ENCODE results near the gene HHAT. TPM values are rescaled to one million over a fixed set of nuclear protein-coding genes. Genes with fewer than 3 reads are reported as not detected.

The HHAT gene
- total RNA-seq, 3 donors from 2014 or later = 3.8 to 31.6 (median 15.1) TPM

DNA sequence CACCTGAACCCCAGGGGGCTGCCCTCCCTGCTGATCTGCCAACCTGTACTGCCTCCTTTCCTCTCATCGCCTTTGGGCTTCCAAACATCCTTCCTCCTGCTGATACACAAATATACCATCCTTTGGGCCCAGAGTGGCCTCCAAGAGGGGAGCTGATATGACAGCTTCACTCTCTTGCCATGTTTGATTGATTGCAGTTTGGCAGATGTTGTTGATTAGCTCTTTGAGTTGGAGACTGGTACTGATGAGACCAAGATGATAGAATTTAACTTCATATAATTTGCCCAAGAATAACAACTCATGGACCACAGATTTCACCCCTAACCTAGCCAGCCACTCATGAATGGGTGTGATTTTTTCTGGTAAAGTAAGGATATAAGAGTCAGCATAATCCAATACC, 227.8 kb downstream of the HHAT start:
- H3K4me3 ChIP-seq = no peak overlapping the region
- DNase-seq (ENCODE audit: low spot score in 2 of 2) = no peak
- intact Hi-C loops (cut with DNase I; ENCODE audit: low total_unique reads) = no loop called here
- TF ChIP-seq POLR2A (IDR thresholded peaks at IDR 0.05) (no peak), POLR2AphosphoS5 (IDR thresholded peaks at IDR 0.05) (no peak)
- TF ChIP-seq, protein P1, sequence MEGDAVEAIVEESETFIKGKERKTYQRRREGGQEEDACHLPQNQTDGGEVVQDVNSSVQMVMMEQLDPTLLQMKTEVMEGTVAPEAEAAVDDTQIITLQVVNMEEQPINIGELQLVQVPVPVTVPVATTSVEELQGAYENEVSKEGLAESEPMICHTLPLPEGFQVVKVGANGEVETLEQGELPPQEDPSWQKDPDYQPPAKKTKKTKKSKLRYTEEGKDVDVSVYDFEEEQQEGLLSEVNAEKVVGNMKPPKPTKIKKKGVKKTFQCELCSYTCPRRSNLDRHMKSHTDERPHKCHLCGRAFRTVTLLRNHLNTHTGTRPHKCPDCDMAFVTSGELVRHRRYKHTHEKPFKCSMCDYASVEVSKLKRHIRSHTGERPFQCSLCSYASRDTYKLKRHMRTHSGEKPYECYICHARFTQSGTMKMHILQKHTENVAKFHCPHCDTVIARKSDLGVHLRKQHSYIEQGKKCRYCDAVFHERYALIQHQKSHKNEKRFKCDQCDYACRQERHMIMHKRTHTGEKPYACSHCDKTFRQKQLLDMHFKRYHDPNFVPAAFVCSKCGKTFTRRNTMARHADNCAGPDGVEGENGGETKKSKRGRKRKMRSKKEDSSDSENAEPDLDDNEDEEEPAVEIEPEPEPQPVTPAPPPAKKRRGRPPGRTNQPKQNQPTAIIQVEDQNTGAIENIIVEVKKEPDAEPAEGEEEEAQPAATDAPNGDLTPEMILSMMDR (IDR thresholded peaks at IDR 0.05) = no peak
- H3K27ac ChIP-seq = no peak overlapping the region
- H3K9me3 ChIP-seq = no peaks in the 10 kb centered on the region
- no peaks in the 10 kb centered on the region for H3K4me1 ChIP-seq
- no peaks in the 10 kb centered on the region for H3K36me3 ChIP-seq
- no peaks in the 10 kb centered on the region for H3K27me3 ChIP-seq

DNA sequence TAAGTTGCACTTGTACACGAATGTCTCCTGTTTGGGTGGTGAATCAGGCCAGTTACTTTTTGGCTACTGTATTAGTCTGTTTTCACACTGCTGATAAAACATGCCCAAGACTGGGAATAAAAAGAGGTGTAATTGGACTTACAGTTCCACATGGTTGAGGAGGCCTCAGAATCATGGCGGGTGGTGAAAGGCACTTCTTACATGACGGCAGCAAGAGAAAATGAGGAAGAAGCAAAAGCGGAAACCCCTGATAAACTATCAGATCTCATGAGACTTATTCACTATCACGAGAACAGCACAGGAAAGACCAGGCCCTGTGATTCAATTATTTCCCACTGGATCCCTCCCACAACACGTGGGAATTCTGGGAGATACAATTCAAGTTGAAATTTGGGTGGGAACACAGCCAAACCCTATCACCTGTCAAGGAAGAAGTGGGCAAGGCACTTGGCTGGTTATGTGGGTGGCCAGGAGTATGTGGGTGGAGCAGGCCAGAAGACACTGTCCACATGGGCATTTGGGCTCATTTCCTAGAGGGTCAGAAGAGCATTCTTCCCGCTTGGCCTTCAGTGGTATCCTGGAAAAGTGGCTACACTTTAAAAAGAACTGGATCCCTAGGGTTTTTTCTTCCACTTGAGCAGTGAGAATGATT, 228.8 kb downstream of the HHAT start:
- H3K27me3 ChIP-seq = no peaks in the 10 kb centered on the region
- no peaks in the 10 kb centered on the region for H3K36me3 ChIP-seq
- intact Hi-C loops (cut with DNase I; ENCODE audit: low total_unique reads) = no loop called here
- no peaks in the 10 kb centered on the region for H3K4me1 ChIP-seq
- TF ChIP-seq POLR2AphosphoS5 (IDR thresholded peaks at IDR 0.05) = no peak
- TF ChIP-seq POLR2A (IDR thresholded peaks at IDR 0.05) = no peak
- TF ChIP-seq, protein P1 (IDR thresholded peaks at IDR 0.05) = no peak
- DNase-seq (ENCODE audit: low spot score in 2 of 2) = no peak
- no peak overlapping the region for H3K27ac ChIP-seq
- no peak overlapping the region for H3K4me3 ChIP-seq
- no peaks in the 10 kb centered on the region for H3K9me3 ChIP-seq

DNA sequence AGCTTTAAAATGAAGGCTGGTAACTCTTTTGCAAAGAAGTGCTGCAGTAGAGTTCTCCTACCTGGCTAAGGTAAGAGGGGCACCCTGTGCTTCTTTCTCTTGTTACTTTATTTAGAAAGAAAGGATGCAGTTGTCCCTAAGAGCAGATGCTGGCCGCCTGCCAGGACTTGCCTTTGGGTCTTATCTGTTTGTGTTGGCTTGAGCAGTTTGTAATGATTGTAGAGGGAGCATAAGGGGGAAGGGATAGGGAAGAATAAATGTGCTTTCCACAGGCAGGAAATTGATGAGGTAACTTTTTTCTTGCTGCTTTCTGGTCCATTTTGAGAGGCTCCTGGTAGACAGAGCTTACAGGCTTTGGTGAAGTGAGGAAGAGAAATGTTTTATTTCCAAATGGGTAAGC, 229.6 kb downstream of the HHAT start:
- no peak overlapping the region for H3K27ac ChIP-seq
- TF ChIP-seq, protein P1 (IDR thresholded peaks at IDR 0.05) = no peak
- TF ChIP-seq POLR2AphosphoS5 (IDR thresholded peaks at IDR 0.05) (no peak), POLR2A (IDR thresholded peaks at IDR 0.05) (no peak)
- DNase-seq (ENCODE audit: low spot score in 2 of 2) = no peak
- no peak overlapping the region for H3K4me3 ChIP-seq
- H3K4me1 ChIP-seq = no peaks in the 10 kb centered on the region
- intact Hi-C loops (cut with DNase I; ENCODE audit: low total_unique reads) = no loop called here
- no peaks in the 10 kb centered on the region for H3K27me3 ChIP-seq
- no peaks in the 10 kb centered on the region for H3K9me3 ChIP-seq
- no peaks in the 10 kb centered on the region for H3K36me3 ChIP-seq

DNA sequence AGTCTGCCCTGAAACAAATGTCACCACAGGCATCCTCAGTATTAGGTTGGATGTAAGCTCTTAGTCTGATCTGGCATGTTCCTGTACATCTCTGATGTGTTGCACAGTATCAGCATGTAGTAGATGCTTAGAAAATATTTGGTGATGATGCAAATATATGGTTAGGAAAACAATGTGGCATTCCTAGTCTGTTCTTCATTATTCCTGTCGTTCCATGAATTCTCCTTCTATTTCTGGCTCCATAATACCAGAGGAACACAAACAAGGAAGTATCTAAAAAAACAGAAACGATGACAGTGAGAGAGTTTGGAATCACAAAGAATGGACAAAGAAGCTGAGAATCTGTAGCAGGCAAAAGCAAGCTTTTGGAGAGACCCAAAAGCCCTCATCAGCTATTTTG, 236.6 kb downstream of the HHAT start:
- no peak for TF ChIP-seq POLR2A (IDR thresholded peaks at IDR 0.05)
- TF ChIP-seq, protein P1 (IDR thresholded peaks at IDR 0.05) = no peak
- intact Hi-C loops (cut with DNase I; ENCODE audit: low total_unique reads) = no loop called here

DNA sequence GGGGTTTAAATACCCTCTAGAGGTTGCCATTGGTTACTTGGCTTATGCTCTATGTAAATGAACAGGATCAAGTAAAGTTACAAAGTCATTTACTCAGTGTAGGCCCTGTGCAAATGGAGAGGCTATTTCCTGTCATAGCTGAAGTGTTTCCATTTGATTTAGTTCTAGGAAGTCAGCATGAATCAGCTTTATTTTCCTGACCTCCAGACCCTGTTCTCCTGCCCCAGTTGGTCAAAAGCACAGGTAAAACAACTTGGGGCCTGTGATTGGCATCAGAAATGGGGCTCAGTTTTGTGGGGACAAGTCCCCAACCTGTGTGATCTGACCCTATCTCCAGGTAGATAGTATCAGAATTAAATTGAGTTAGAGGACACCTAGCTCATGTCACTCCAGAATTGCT, 239.9 kb downstream of the HHAT start:
- H3K27me3 ChIP-seq = no peaks in the 10 kb centered on the region
- no peak for DNase-seq (ENCODE audit: low spot score in 2 of 2)
- no peaks in the 10 kb centered on the region for H3K4me1 ChIP-seq
- H3K36me3 ChIP-seq = no peaks in the 10 kb centered on the region
- no peaks in the 10 kb centered on the region for H3K9me3 ChIP-seq
- TF ChIP-seq, protein P1 (IDR thresholded peaks at IDR 0.05) = no peak
- TF ChIP-seq POLR2AphosphoS5 (IDR thresholded peaks at IDR 0.05) = no peak
- TF ChIP-seq POLR2A (IDR thresholded peaks at IDR 0.05) = no peak
- H3K27ac ChIP-seq = no peak overlapping the region
- no peak overlapping the region for H3K4me3 ChIP-seq
- intact Hi-C loops (cut with DNase I; ENCODE audit: low total_unique reads) = no loop called here

More for the DNA sequence above, 236.6 kb downstream of the HHAT start:
- H3K36me3 ChIP-seq = no peaks in the 10 kb centered on the region
- H3K4me1 ChIP-seq = no peaks in the 10 kb centered on the region
- no peak for DNase-seq (ENCODE audit: low spot score in 2 of 2)
- no peak overlapping the region for H3K4me3 ChIP-seq
- H3K9me3 ChIP-seq = no peaks in the 10 kb centered on the region
- no peaks in the 10 kb centered on the region for H3K27me3 ChIP-seq
- H3K27ac ChIP-seq = no peak overlapping the region

Data from breast epithelium (tissue), 4 donors.